HG02943 (cell line): ENCODE results near the gene IRF2.
A peak's percentile ranks its signal among the peaks of the same experiment; 100 is the strongest.

Experiments used
- ATAC-seq: cut with Tn5 transposase; IDR thresholded peaks from one replicate; pipeline ENCODE4 v1.9.1; 2021; ENCODE audit warnings: mild to moderate bottlenecking, low read depth, moderate library complexity; ENCODE audit not compliant: unreplicated experiment

Gene IRF2

DNA sequence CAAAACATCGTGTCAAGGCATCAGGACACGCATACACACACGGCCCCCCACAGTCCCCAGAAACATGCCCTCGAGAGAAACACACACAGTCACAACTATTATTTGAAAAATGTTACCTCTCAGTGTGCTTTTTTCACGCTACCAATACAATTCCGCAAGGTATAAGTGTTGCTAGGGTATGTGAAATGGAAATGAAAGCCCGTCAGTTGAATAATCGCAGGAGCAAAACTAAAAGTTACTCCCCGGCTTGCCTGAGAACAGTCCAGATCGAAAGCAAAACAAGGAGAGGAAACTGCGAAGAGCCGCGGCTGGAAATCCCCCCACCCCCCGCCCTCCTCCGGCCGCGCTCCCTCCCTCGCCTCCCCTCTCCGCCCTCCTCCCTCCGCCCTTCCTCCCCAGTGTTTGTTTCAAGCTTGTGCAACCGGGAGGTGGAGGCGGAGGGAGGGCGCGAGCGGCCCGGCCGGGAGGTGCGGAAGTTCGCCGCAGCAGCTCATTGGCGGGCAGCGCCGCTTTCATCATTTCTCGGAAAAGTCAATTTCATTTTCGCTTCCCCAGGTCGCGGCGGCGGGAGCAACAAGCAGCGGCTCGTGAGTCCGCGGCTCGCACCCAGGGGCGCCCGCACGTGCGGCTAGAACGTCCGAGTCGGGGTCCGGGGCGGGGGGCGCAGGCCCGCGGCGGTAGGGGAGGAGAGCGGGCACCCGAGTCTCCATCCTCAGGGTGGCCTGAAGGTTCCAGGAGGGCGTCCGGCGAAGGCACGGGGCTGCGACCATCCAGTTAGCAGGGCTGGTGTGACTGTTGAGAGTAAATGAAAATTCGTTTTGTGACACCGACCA, at the start of gene IRF2:
Gene IRF2, minus strand, starts transcription at position 288 of the 833 bp plus-strand sequence. CDS start 45,486 bp downstream, outside the sequence.
- peak; percentile 54 for ATAC-seq

DNA sequence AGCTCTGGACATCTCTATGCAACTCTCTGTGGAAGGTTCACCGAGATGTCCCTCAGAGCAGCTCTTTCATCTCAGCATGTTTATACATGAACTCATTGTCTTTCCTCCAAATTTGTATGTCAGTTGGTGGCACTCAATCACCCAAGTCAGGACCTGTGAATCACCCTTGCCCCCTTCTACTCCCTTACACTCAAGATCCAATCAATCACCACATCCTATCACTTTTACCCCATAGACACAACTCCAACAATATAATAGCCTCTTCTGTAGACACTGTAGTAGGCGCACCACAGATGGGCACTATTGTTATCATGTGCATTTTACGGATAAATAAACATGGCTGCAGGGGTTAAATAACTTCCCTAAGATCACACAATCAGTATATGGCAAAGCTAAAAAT, 41.3 kb upstream of the IRF2 start:
- no peak for ATAC-seq

DNA sequence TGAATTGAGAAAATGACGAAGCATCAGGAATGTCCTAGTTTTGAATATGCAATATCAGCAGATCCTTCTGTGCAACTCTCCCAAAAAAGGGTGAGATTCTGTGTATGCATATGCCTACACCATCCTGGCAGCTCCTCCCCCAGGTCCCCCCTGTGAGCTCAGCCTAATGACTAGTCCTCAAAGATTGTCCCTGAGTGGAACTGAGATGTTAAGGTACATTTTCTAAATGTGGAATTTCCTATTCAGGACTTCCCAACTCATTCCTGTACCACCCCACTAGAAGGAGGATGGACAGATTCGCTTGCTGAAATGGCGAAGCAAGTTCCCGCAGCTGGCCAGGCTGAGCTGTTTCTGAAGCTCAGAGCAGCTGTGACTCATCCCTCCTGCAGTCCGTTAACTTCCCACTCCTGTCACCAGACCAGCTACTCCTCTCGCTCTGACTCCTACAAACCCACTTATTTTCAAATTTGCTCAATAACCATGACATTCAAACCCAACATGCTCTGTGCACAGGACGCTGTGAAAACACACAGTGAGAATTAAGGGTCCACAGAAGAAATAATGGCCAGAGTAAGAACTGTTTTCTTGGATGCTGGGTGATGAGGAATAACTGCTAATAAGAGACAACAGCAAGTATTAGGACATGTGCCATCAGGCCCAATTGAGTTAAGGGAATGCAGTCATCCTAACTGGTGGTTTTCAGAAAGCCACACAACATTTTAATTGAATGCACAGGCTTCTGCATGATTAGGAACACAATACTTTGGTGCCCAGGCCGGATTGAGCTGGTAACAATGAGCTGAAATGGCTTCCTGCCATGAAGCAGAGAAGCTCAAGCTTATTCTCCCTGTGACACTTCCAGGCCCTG, 40.0 kb upstream of the IRF2 start:
- peak; percentile 92 for ATAC-seq

DNA sequence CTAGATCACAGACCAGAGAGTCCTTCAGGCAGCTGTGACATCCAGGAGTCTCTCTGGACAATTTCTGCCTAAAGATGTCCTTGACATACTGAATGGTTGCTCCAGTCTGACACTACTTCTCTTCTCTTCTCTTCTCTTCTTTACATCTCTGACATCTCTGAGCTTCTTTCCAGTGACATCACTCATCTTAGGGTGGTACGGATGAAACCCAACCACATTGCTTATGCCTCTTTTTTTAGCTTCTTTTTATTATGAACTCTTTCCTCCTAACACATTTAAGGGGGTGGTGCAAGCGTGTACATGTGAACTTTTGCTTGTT, 39.4 kb upstream of the IRF2 start:
- ATAC-seq: peak; percentile 16

DNA sequence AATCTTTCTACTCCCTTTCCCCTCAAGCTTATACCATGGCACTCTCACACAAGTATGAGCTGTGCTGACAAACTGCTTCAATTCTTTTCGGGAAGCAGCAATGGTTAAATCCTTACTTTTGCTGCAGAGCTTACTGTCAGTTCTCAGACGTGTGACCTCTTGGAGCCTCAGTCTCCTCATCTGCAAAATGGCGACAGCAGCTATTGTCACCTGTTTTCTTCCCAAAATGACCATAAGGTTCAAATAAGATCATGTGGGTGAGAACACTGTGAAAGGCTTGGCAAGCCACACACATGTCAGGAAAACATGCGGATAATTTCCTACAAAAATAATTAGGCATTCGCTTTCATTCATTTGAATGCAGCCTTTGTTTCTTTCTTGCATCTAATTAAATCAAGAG, 36.8 kb upstream of the IRF2 start:
- ATAC-seq: no peak

GRCh38 chr4:184510401-184510800, 36.1 kb upstream of the IRF2 start:
- no peak for ATAC-seq

DNA sequence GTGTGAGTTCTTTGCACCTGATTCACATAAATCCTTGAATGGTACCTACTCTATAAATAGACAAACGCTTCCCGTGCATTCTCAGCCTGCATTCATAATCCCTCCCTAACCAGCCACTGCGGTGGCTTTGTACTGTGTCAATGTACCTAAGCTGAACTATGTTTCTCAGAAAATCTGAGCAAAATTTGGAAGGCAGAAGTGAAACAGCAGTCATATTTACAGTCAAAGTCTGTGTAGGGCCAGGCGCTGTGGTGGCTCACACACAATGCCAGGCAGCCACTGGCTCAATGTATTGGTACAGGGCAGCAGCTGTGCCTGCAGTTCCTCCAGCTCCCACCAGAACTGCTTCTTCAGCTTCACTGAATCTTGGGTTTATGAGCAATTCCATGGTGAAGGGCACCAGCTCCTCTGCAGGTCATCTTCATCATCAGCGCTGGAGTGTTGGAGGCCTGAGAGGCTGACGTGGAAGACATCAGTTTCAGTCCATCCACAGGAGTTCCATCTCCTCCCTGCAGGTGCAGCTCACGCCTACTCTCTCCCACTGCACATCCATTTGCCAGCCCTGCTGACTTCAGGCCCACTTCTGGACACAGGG, 32.3 kb upstream of the IRF2 start:
- peak; percentile 97 for ATAC-seq

DNA sequence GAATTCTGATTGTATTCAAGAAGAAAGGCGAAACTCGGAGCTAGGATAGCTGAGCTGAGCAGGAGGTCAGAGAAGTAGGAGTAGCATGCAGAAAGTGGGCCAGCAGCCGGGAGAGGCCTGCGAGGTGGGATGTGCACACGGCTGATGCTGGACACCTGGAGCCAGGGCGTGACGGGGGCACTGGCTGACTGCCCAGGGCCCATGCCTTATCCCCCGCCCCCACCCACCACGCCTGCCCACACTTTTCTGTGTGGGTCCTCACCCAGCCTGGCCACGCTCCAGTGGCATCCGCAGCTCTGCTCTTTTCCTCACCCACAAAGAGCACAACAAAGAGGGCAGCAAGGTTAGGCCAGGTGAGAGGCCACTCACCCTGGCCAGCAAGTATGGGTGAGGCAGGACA, 30.0 kb upstream of the IRF2 start:
- ATAC-seq: no peak

DNA sequence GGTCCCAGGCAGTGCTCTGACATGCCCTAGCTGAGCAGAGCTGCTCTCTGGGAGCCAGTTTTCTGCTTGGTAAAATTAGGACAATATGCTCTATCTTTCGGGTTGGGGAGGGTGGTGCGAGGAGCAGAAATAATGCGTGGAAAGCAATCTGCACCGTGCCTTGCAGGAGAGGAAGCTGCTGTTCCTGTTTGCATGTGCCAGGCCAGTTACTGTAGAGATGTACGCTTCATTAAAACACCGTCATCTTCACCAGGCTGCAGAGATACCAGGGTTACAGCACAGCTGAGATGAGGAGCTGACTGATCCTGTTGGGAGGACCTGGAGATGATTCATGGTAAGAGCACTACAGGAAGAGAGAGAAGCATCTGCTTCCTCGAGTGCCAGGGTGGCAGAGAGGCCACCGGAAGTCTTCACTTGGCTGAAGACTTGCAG, 29.5 kb upstream of the IRF2 start:
- no peak for ATAC-seq

GRCh38 chr4:184500748-184501589, 26.6 kb upstream of the IRF2 start:
- no peak for ATAC-seq

DNA sequence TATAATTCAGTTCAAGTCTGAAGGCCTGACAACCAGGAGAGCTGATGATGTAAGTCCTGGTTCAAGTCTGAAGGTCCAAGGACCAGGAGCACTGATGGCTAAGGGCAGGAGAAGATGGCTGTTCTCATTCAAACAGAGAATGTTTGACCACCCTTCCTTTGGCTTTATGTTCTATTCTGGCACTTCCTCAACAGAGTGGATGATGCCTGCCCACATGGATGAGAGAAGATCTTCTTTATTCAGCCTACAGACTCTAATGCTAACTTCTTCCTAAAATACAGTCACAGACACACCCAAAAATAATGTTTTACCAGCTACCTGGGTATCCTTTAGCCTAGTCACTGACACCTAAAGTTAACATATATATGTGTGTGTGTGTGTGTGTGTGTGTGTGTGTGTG, 25.6 kb upstream of the IRF2 start:
- ATAC-seq: no peak

- ATAC-seq: no peak
Observed at GRCh38 chr4:184498598-184498997, 24.2 kb upstream of the IRF2 start.

- ATAC-seq: no peak
Observed at GRCh38 chr4:184489771-184490170, 15.4 kb upstream of the IRF2 start.

DNA sequence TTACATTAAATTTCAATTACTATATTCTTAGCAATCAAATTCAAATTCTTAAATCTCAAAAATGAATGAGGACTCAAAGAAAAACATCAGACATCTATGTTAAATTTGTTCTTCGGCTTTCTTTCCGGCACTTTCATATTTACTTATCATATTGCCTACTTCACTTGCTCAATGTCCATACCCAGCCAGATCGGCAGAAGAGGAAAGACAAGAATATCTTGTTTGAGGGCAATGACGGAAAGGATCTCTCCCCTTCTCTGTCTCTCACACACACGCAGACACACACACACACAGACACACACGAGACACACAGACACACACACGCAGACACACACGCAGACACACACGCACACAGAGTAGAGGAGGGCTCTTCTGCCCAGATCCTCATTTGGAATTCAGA, 13.2 kb upstream of the IRF2 start:
- no peak for ATAC-seq

GRCh38 chr4:184485279-184485678, 10.9 kb upstream of the IRF2 start:
- ATAC-seq: no peak

- ATAC-seq: no peak
Observed at GRCh38 chr4:184481544-184481943, 7.2 kb upstream of the IRF2 start.

- ATAC-seq: no peak
Observed at GRCh38 chr4:184479516-184479950, 5.2 kb upstream of the IRF2 start.

DNA sequence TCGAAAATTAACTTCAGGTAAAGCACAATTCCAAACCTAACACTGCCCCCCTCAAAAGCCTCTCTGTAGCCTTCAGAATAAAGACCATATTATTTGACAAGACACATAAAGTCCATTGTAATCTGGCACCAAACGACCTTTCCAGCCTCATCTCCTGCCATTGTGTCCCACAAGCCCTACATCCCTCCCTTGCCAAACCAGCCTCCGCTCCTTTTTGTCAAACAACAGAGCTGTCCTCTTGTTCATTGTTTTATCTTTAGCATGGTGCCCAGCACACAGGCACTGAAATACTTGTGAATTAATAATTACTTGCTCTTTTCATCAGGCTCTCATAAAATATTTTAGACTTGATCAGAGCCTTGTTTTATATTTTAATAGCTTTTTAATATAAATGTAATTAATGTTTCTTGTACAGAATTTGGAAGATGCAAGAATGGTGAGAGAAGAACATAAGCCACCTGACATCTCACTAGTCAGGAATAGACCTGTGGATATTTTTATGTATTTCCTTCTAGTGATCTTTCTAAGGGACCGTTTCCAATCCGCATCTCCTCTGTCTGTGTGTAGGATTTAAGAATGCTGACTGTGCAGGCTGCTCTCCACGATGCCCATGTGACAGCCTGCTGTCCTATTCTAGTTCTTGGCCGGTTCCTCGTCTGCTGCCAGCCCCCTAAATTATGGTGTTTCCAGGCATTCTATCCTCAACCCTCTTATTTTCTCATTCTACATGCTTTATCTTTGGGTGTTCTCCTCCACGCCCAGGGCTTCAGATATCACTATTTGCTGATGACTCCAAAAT, 3.0 kb upstream of the IRF2 start:
- ATAC-seq: no peak

- ATAC-seq: no peak
Observed at GRCh38 chr4:184476695-184477094, 2.3 kb upstream of the IRF2 start.

DNA sequence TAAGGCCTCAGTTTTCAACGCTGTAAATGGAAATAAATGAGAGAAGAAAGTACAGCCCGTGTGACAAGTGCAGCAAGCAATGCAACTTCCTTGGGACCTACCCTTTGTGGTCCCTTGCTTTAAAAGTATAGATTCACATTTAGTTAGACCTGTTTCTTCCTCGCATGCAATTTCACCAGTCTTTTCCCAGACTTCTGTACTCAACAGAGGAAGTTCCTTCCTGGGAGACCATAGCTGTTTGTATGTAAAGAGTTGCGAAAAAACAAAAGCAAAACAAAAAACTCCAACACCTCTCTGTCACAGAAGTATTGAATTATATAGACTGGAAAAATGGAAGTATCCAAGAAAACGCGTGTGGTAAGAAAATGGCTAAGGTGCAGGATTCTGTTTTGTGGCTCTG, 1.1 kb upstream of the IRF2 start:
- no peak for ATAC-seq
